Duodenal mucosa (tissue), 2 donors: ENCODE data around the gene HBG2.

Experiments
- H3K27ac ChIP-seq: one replicate; pipeline ENCODE4 v1.7.0; 2013; ENCODE audit warnings: low read depth, low read length
- H3K27me3 ChIP-seq, 2 donors: one replicate each; pipeline ENCODE4 v1.7.0; 2013; ENCODE audit warnings: low read length in 2 of 2, control low read depth in 1 of 2; ENCODE audit not compliant: insufficient read depth in 2 of 2, control insufficient read depth in 1 of 2
- H3K36me3 ChIP-seq, 2 donors: one replicate each; pipeline ENCODE4 v1.7.0; 2013; ENCODE audit warnings: low read length in 2 of 2, control low read depth in 1 of 2; ENCODE audit not compliant: insufficient read depth in 2 of 2, control insufficient read depth in 1 of 2
- H3K4me1 ChIP-seq, 2 donors: one replicate each; pipeline ENCODE4 v1.7.0; 2013; ENCODE audit warnings: low read length in 2 of 2, control low read depth in 1 of 2; ENCODE audit not compliant: insufficient read depth in 2 of 2, control insufficient read depth in 1 of 2
- H3K4me3 ChIP-seq, 2 donors: one replicate each; pipeline ENCODE4 v1.7.0; 2013; ENCODE audit warnings: low read length in 2 of 2, low read depth in 1 of 2
- H3K9ac ChIP-seq, 2 donors: one replicate each; pipeline ENCODE4 v1.7.0; 2013; ENCODE audit warnings: low read length in 2 of 2, low read depth in 1 of 2
- H3K9me3 ChIP-seq, 2 donors: one replicate each; pipeline ENCODE4 v1.7.0; 2013; ENCODE audit warnings: low read length in 2 of 2, control low read depth in 1 of 2; ENCODE audit not compliant: control insufficient read depth in 1 of 2

The HBG2 gene

DNA sequence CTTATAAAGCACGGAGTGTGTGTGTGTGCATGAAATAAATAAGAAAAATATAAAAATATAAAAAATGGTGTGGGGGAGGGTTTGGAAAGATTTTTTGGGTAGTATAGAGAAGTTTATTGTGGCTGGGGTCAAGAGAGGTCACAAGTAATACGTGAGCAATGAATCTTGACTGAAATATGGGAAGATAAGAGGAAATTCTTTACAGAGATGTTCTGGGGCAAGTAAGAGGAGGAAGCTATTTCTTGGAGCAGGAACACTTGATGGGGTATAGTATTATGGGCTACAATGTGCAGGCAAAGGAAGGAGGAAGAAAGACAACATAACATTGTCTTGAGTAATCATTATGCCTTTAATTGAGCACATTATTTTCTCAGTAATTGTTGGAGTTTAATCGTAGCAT is 22.4 kb downstream of the HBG2 start:
- H3K4me1 ChIP-seq: no peaks in the 10 kb centered on the region
- no peak overlapping the region for H3K9ac ChIP-seq
- H3K36me3 ChIP-seq: no peaks in the 10 kb centered on the region
- no peaks in the 10 kb centered on the region for H3K27me3 ChIP-seq
- no peak overlapping the region for H3K4me3 ChIP-seq
- no peak overlapping the region for H3K27ac ChIP-seq
- H3K9me3 ChIP-seq: no peaks in the 10 kb centered on the region

DNA sequence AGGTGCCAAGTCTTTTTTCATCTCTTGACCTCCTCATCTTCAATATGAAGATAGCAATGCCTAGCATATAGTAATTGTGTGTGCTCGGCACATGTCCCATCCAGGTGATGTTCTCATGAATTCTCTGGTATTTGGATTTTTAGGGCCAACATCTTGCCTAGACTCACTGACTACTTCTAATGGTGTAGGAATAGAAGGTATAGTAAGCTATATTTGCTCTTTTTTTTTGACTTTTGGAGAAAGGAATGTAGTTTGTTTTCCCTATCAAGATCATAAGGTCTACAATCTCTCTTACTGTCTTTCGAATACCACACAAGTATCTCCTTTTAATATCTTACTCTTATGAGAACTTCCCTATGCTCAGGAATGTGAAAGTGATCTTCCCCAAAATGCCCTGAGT is 23.5 kb downstream of the HBG2 start:
- H3K4me3 ChIP-seq: no peak overlapping the region

DNA sequence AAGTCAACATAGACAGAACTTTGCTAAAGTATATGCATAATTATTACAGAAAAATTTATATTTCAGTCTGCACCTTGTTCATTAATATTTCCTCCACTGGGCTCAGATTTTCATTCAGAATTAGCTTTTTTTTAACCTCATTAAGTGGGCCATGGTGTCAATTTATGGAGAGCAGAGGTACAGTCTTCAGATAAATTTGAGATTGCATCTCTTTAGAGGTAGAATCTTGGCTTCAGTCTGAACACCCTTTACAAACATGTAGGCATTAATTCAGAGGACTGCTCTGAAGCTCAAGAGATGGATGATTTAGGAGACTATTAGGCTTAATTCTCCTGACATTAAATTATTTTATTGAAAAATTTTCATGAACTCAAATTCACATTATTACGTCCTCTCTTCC is 24.3 kb downstream of the HBG2 start:
- H3K4me3 ChIP-seq: no peak overlapping the region
- no peak overlapping the region for H3K9ac ChIP-seq
- H3K9me3 ChIP-seq: no peaks in the 10 kb centered on the region
- H3K4me1 ChIP-seq: no peaks in the 10 kb centered on the region
- H3K27ac ChIP-seq: no peak overlapping the region
- no peaks in the 10 kb centered on the region for H3K36me3 ChIP-seq
- no peaks in the 10 kb centered on the region for H3K27me3 ChIP-seq

More for the DNA sequence above, 23.5 kb downstream of the HBG2 start:
- Histone ChIP-seq H3K9ac (no peak overlapping the region), H3K27me3 (no peaks in the 10 kb centered on the region), H3K36me3 (no peaks in the 10 kb centered on the region), H3K27ac (no peak overlapping the region), H3K4me1 (no peaks in the 10 kb centered on the region), H3K9me3 (no peaks in the 10 kb centered on the region)

DNA sequence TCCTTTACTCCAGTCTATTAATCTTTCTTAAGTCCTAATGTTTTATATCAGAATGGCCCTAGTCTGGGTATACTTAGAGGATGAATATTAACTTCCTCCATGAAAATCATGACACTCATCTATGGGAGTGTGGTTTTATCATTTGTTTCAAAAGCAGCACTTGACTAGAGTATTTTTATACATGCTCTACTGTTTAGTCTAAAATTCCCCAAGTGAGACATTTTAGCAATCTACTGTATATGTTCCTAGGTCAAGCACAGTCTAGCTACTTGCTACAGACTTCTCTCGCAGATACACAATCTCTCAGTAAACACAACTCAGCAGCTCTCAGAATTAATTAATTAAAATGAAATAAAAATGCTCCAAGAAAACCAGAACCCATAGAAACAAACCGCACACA is 24.8 kb downstream of the HBG2 start:
- Histone ChIP-seq H3K27me3 (no peaks in the 10 kb centered on the region), H3K27ac (no peak overlapping the region), H3K4me1 (no peaks in the 10 kb centered on the region), H3K9me3 (no peaks in the 10 kb centered on the region), H3K9ac (no peak overlapping the region), H3K4me3 (no peak overlapping the region), H3K36me3 (no peaks in the 10 kb centered on the region)

DNA sequence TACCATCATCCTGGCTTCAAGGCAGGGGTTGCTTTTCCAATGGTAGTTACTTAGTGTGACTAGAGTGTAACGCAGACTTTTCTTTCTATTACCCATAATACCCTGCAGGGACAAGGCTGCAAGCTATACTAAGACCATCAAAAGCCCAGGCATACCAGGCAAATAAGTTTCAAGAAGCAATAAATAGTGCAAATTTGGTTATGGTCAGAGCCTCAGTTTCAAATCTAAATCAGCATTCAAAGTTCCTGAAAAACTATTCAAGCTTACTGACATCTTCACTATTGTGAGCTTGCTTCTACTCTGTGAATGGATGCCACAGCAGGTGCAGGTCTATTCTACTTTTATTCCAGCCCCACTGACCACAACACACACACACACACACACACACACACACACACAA is 25.2 kb downstream of the HBG2 start:
- Histone ChIP-seq H3K9me3 (no peaks in the 10 kb centered on the region), H3K4me1 (no peaks in the 10 kb centered on the region), H3K27me3 (no peaks in the 10 kb centered on the region), H3K36me3 (no peaks in the 10 kb centered on the region), H3K9ac (no peak overlapping the region), H3K27ac (no peak overlapping the region), H3K4me3 (no peak overlapping the region)

DNA sequence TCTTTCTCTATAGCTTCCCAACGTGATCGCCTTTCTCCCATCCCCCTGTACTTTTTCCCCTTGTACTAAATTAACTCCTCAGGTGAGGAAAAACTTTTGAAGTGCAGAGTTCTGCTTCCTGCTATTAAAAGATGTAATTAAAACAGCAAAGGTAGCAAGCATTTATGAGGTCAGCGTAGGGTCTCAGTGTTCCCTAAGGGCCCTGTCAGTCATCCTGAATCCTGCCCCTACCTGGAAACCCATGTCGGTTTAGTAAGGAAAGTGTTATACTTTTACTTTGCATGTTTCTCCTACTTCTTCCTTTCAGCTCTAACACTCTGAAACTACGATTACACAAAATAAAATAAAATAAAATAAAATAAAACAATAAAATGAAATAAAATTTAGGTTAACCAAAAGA is 26.5 kb downstream of the HBG2 start:
- H3K27me3 ChIP-seq: no peaks in the 10 kb centered on the region
- no peaks in the 10 kb centered on the region for H3K4me1 ChIP-seq
- no peak overlapping the region for H3K4me3 ChIP-seq
- no peaks in the 10 kb centered on the region for H3K36me3 ChIP-seq
- H3K9ac ChIP-seq: no peak overlapping the region
- H3K9me3 ChIP-seq: no peaks in the 10 kb centered on the region
- no peak overlapping the region for H3K27ac ChIP-seq

DNA sequence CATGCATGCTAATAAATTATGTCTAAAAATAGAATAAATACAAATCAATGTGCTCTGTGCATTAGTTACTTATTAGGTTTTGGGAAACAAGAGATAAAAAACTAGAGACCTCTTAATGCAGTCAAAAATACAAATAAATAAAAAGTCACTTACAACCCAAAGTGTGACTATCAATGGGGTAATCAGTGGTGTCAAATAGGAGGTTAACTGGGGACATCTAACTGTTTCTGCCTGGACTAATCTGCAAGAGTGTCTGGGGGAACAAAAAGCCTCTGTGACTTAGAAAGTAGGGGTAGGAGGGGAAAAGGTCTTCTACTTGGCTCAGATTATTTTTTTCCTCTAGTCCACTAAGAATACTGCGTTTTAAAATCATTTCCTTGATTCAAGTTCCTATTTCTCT is 26.9 kb downstream of the HBG2 start:
- Histone ChIP-seq H3K27ac (no peak overlapping the region), H3K36me3 (no peaks in the 10 kb centered on the region), H3K9me3 (no peaks in the 10 kb centered on the region), H3K4me3 (no peak overlapping the region), H3K4me1 (no peaks in the 10 kb centered on the region), H3K9ac (no peak overlapping the region), H3K27me3 (no peaks in the 10 kb centered on the region)

DNA sequence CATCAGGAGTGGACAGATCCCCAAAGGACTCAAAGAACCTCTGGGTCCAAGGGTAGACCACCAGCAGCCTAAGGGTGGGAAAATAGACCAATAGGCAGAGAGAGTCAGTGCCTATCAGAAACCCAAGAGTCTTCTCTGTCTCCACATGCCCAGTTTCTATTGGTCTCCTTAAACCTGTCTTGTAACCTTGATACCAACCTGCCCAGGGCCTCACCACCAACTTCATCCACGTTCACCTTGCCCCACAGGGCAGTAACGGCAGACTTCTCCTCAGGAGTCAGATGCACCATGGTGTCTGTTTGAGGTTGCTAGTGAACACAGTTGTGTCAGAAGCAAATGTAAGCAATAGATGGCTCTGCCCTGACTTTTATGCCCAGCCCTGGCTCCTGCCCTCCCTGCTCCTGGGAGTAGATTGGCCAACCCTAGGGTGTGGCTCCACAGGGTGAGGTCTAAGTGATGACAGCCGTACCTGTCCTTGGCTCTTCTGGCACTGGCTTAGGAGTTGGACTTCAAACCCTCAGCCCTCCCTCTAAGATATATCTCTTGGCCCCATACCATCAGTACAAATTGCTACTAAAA is 27.8 kb downstream of the HBG2 start, which contains the start of gene HBB:
Gene HBB, minus strand, starts transcription at position 340 of the 579 bp plus-strand sequence. Its CDS starts 50 bp downstream, at position 290.
- Histone ChIP-seq H3K9ac (no peak within 1 kb of the TSS), H3K4me1 (no peaks in the 10 kb centered on the region), H3K4me3 (no peak within 1 kb of the TSS), H3K9me3 (no peaks in the 10 kb centered on the region), H3K36me3 (no peaks in the 10 kb centered on the region), H3K27me3 (no peaks in the 10 kb centered on the region), H3K27ac (no peak within 1 kb of the TSS)

DNA sequence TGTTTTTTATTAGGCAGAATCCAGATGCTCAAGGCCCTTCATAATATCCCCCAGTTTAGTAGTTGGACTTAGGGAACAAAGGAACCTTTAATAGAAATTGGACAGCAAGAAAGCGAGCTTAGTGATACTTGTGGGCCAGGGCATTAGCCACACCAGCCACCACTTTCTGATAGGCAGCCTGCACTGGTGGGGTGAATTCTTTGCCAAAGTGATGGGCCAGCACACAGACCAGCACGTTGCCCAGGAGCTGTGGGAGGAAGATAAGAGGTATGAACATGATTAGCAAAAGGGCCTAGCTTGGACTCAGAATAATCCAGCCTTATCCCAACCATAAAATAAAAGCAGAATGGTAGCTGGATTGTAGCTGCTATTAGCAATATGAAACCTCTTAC is 29.1 kb downstream of the HBG2 start:
- Histone ChIP-seq H3K9me3 (no peaks in the 10 kb centered on the region), H3K4me3 (no peak overlapping the region), H3K27me3 (no peaks in the 10 kb centered on the region), H3K27ac (no peak overlapping the region), H3K4me1 (no peaks in the 10 kb centered on the region), H3K36me3 (no peaks in the 10 kb centered on the region), H3K9ac (no peak overlapping the region)

DNA sequence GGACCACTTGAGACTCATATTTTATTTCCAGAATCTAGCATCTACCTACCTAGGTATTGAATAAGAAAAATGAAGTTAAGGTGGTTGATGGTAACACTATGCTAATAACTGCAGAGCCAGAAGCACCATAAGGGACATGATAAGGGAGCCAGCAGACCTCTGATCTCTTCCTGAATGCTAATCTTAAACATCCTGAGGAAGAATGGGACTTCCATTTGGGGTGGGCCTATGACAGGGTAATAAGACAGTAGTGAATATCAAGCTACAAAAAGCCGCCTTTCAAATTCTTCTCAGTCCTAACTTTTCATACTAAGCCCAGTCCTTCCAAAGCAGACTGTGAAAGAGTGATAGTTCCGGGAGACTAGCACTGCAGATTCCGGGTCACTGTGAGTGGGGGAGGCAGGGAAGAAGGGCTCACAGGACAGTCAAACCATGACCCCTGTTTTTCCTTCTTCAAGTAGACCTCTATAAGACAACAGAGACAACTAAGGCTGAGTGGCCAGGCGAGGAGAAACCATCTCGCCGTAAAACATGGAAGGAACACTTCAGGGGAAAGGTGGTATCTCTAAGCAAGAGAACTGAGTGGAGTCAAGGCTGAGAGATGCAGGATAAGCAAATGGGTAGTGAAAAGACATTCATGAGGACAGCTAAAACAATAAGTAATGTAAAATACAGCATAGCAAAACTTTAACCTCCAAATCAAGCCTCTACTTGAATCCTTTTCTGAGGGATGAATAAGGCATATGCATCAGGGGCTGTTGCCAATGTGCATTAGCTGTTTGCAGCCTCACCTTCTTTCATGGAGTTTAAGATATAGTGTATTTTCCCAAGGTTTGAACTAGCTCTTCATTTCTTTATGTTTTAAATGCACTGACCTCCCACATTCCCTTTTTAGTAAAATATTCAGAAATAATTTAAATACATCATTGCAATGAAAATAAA is 29.8 kb downstream of the HBG2 start:
- Histone ChIP-seq H3K9ac (no peak overlapping the region), H3K9me3 (no peaks in the 10 kb centered on the region), H3K36me3 (no peaks in the 10 kb centered on the region), H3K27me3 (no peaks in the 10 kb centered on the region), H3K27ac (no peak overlapping the region), H3K4me1 (no peaks in the 10 kb centered on the region), H3K4me3 (no peak overlapping the region)
